Measurements from ENCODE around the gene SLC25A21.
"Not testable (repeated sequence)": the region's sequence is repeated elsewhere in the genome, so short reads cannot be mapped to it uniquely, and the experiment has no call there.

SLC25A21 gene

GRCh38 chr14:36935976-36936678 is 236.3 kb downstream of the SLC25A21 start:
- no peak for DNase-seq

GRCh38 chr14:36934304-36934703 is 238.1 kb downstream of the SLC25A21 start:
- no peak for DNase-seq

GRCh38 chr14:36931791-36932190 is 240.6 kb downstream of the SLC25A21 start:
- no peak for DNase-seq

- no peak for DNase-seq
Observed at GRCh38 chr14:36928432-36928831, 244.0 kb downstream of the SLC25A21 start.

GRCh38 chr14:36925094-36925493 is 247.3 kb downstream of the SLC25A21 start:
- no peak for DNase-seq

GRCh38 chr14:36916668-36917067 is 255.7 kb downstream of the SLC25A21 start:
- DNase-seq = no peak

- no peak for DNase-seq
Observed at GRCh38 chr14:36915081-36915480, 257.3 kb downstream of the SLC25A21 start.

GRCh38 chr14:36910578-36910977 is 261.8 kb downstream of the SLC25A21 start:
- no peak for DNase-seq

GRCh38 chr14:36905272-36905888 is 267.0 kb downstream of the SLC25A21 start:
- DNase-seq = no peak

- no peak for DNase-seq
Observed at GRCh38 chr14:36901861-36902260, 270.5 kb downstream of the SLC25A21 start.

- DNase-seq = no peak
Observed at GRCh38 chr14:36900846-36901245, 271.6 kb downstream of the SLC25A21 start.

GRCh38 chr14:36896300-36896699 is 276.1 kb downstream of the SLC25A21 start:
- not testable (repeated sequence) for DNase-seq

- DNase-seq = no peak
Observed at GRCh38 chr14:36884049-36884448, 288.4 kb downstream of the SLC25A21 start.

- DNase-seq = no peak
Observed at GRCh38 chr14:36880276-36880675, 292.1 kb downstream of the SLC25A21 start.

GRCh38 chr14:36879558-36879957 is 292.8 kb downstream of the SLC25A21 start:
- no peak for DNase-seq

- no peak for DNase-seq
Observed at GRCh38 chr14:36874396-36875138, 297.8 kb downstream of the SLC25A21 start.

- no peak for DNase-seq
Observed at GRCh38 chr14:36870776-36871175, 301.6 kb downstream of the SLC25A21 start.

- no peak for DNase-seq
Observed at GRCh38 chr14:36869125-36869524, 303.3 kb downstream of the SLC25A21 start.

GRCh38 chr14:36866867-36867266 is 305.5 kb downstream of the SLC25A21 start:
- DNase-seq = no peak

GRCh38 chr14:36863271-36863670 is 309.1 kb downstream of the SLC25A21 start:
- no peak for DNase-seq

- DNase-seq = not testable (repeated sequence)
Observed at GRCh38 chr14:36862237-36862636, 310.2 kb downstream of the SLC25A21 start.

GRCh38 chr14:36860831-36861230 is 311.6 kb downstream of the SLC25A21 start:
- DNase-seq = no peak

- no peak for DNase-seq
Observed at GRCh38 chr14:36859119-36859518, 313.3 kb downstream of the SLC25A21 start.

GRCh38 chr14:36857842-36858445 is 314.5 kb downstream of the SLC25A21 start:
- DNase-seq = no peak

Measured in hematopoietic multipotent progenitor cell treated with erythropoietin and hydrocortisone succinate and interleukin-3 and kit ligand, for 4 days (in vitro differentiated cells).